HL-60/S4 (cell line): ENCODE measurements around the gene LAMC3.
"Not testable (repeated sequence)": the region's sequence is repeated elsewhere in the genome, so short reads cannot be mapped to it uniquely, and the experiment has no call there.

Experiments
- in situ Hi-C: fragments of 300-500 bp; cut with MboI; formaldehyde crosslinking; loops from 2 replicates; pipeline ENCODE4 v1.14.3; 2022; ENCODE audit warnings: low sequenced_read_pairs

LAMC3 gene

DNA sequence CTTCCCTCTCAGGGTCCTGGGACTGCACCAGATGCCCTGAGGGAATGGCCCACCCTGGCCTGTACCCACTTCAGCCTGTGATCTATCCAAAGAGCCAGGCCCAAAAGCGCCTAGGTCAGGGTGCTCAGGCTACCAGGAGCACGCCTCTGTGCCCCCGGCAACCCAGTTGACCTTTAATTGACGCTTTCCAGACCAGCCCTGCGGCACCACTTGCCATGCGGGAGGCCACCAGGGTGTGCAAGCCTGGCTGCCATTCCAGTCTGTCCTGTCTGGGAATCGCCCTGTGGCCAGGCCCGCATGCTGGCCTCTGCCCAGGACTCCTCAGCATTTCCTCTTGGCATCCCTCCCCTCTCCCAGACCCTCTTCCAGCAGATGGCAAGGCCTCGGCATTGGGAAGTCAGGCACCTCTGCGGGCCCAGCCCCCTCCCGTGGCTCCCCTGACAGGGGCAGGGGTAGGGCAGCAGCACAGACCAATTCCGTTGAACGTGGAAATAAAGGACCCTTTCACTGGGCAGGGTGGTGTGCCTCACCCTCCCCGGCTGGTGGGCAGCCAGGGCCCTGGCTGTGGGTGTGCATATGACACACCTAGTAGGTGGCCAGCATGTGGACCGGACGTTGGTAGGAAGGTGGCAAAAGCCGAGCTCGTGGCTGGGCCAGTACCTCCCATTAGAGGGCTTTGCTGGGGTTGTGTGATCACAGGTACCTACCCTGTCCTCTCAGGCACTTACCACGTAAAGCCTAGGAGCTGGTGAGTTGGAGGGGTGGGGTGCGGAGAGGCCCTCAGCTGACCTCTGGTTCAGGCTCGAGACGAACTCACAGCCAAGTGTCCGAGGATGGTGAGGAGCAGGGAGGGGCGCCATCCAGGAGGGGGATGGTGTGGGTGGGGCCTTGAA is 83.8 kb downstream of the LAMC3 start:
- in situ Hi-C loops, result no loop called here

DNA sequence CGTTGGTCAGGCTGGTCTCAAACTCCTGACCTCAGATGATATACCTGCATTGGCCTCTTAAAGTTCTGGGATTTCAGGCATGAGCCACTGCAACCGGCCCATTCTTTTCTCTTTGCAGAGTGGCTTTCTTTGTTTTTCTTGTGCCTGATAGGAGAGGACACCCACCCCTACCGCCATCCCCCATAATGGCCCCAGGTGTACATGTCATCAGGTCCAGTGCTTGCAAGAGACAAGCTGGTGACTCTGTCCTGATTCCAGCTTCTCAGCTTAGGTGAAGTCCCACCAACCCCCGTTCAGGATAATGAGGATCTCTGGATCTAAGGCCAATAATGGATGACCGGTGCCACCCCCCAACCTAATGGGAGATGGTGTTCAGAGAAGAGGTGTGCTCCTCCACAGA is 85.0 kb downstream of the LAMC3 start:
- in situ Hi-C loops, result no loop called here

GRCh38 chr9:131094622-131095021 is 85.6 kb downstream of the LAMC3 start:
- in situ Hi-C loops, result no loop called here

DNA sequence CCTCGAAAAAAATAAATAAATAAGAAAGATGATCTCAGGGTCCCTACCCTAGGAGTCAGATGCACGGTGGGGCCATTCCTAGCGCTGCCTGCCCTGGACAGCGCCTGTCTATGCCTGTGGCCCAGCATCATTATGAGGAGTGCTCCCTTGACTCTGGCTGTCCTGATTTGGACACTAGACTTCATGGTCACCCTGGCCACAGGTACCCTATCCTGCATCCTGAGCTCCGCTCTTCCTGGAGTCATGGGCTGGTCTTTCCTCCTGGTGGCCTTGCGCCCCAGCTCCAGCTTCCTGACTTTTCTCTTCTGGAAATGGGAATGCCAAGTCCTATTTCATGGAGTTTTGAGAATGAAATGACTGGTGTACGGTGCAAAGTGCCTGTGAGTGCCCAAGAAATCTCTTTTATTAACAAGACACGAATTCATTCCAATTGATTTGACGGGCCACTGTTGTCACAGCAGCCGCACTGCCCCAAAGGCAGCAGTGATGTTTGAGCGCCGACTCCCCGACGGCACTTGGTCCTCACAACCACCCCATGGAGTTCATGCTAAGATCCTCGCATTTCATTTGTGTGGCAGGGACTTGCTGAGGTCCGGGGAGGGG is 86.8 kb downstream of the LAMC3 start:
- in situ Hi-C loops, result no loop called here

DNA sequence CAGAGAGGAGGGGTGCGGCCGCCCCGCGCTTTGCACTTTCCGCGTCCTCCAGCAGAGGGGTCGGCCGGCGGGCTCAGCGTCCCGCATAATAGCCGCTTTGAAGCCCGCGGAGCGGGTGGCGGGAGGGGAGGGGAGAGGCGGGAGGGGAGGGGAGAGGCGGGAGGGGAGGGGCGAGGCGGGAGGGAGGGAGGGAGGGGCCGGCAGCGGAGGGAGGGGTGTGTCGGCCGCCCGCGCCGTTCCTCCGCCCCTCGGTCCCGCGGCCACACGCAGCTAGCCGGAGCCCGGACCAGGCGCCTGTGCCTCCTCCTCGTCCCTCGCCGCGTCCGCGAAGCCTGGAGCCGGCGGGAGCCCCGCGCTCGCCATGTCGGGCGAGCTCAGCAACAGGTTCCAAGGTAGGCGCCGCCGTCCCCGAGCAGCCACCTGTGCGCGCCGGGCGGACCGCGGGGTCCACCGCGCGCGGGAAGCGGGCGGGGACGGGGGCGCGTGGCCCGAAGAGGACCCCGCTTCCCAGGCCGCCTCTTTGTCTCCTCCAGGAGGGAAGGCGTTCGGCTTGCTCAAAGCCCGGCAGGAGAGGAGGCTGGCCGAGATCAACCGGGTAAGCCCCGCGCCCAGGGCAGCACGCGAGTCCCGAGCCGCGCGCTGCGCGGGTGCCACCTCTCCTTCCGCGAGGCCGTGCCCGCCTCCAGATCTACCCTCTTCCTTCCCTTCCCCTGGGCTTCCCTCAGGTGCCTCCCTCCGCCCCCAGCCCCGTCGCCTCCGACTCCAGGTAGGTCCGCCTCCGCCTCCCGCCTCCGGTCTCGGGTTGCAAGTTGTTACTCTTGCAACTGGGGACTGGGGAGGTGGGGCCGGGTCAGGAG is 87.5 kb downstream of the LAMC3 start, which contains the start of gene AIF1L:
AIF1L (plus strand) TSS at position 263 of the 857 bp plus-strand sequence; CDS start at position 362, 99 bp downstream.
- in situ Hi-C loops, result no loop called here

DNA sequence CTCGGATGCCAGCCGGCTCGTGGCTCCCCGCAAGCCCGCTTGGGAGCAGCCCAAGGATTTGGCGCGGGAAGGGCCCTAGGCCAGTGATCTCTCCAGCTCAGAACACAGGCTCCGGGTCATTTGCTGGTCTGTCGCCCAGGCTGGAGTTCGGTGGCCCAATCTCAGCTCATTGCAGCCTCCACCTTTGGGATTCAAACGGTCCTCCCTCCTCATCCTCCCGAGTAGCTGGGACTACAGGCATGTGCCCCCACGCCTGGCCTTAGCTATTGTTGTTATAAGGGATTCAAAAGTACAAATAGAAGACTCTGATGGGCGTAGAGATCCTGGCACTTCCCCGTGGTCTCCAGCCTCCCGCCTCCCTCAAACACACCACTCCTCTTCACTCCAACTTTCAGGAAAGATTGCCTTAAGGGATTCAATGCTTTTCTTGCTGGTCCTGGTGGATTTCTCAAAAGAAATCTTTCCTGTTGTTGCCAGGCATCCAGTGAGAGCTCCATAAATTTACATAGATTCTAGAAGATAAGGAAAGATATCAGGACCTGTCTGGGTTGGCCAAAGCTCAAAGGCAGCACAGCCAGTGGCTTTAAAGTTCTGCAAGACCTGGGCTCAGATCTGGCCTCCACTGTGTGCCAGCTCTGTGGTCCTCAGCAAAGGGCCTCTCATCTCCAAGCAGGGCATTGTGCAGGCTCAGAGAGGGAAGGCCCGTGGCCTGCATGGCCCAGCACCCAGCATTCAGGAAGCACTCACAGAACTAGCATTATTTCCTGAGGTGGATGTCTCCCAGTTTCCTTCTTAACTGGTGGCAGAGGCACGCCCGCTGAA is 88.4 kb downstream of the LAMC3 start:
- in situ Hi-C loops, result no loop called here

DNA sequence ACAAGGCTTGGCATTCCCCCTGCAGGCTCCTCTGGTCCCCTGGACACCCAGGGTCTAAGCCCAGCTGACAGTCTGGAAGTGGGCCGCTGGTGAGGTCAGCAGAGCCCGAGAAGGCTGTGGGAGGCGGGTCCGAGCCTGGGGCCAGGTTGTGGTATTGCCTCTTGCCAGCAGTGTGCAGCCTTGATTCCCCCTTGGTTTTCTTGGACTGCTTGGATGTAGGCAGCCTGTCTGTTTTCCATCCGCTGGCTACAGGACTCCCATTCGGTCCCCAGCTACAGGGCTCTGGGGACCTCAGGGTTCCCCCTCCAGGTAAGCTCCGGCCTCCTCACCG is 88.9 kb downstream of the LAMC3 start:
- in situ Hi-C loops, result no loop called here

DNA sequence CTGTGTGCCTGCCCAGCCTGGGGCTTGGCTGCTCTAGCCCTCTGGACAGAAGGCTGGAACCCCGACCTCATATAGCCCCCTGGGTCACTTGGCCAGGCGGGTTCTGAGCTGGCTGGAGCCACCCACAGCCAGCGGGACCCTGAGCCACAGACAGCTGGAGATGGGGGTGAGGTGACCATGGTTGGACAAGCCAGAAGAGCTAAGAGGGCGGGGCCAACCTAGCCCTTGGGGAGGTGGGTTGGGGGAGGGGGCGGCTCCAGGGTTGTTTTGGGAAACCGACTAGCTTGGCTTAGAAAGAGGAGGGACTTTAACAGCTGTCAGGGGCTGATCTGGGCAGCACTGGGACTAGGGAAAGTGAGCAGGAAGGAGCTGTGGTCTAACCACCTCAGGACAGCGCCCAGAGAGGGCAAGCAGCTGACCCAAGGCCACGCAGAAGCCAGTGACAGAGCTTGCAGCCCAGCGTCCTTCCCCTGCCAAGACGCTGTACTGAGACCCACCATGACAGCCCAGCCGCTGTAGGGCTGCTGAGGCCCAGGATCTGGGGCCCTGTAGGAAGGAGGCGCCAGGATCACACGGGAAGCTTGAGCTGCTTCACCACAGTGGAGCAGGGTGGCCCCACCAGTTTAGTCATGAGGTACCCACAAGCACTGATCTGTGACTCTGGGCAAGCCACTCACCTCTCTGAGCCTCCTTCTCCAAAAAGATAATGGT is 89.6 kb downstream of the LAMC3 start:
- in situ Hi-C loops, result no loop called here

GRCh38 chr9:131099102-131099606 is 90.2 kb downstream of the LAMC3 start:
- in situ Hi-C loops, result no loop called here

GRCh38 chr9:131099845-131100244 is 90.9 kb downstream of the LAMC3 start:
- in situ Hi-C loops, result not testable (repeated sequence)

GRCh38 chr9:131100445-131100844 is 91.5 kb downstream of the LAMC3 start:
- in situ Hi-C loops, result no loop called here

DNA sequence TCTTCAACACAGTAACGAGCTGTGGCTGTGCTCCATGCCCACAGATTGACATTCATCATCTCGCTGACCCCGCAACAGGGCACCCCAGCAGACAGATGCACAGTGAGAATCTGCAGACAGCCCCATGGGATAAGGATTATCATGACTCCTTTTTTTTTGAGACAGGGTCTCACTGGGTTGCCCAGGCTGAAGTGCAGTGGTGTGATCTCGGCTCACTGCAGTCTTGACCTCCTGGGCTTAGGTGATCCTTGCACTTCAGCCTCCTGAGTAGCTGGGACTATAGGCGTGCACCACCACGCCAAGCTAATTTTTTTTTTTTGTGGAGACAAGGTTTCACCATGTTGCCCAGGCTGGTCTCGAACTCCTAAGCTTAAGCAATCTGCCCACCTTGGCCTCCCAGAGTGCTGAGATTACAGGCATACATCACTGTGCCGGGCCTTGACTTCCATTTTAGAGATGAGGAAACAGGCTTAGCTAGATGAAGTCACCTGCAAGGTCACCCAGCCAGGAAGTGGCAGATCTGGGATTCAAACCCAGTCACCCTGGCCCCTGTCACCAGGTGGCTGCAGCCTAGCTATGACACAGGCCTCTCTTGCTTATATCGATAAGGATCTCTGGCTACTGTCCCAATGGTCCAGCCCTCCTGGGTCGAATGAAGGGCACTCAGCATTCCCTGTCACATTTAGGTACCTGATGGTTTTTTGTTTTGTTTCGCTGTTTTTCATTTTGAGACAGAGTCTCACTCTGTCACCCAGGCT is 92.4 kb downstream of the LAMC3 start:
- in situ Hi-C loops, result no loop called here

DNA sequence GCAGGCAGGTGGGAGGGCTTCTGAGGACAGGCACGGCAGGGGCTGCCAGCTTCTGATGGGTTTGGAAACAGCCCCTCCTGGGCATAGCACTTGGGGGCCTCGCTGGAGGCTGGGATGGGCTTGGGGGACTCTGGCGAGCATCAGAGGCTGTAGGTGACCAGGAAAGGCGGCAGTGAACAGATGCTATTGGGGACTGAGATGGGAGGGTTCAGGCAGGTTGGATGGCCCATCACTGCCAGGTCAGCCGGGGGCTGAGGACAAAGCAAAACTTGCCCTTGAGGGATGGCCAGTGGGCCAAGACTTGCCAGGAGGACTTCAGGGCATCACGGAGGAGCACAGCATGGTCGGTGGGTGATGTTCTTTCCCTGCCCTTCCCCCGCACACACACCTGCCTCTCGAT is 94.0 kb downstream of the LAMC3 start:
- in situ Hi-C loops, result no loop called here

GRCh38 chr9:131103535-131103934 is 94.6 kb downstream of the LAMC3 start:
- in situ Hi-C loops, result no loop called here

- in situ Hi-C loops, result no loop called here
Measured at GRCh38 chr9:131104016-131104740, 95.2 kb downstream of the LAMC3 start.

GRCh38 chr9:131105952-131106351 is 97.0 kb downstream of the LAMC3 start:
- in situ Hi-C loops, result no loop called here

- in situ Hi-C loops, result no loop called here
Measured at GRCh38 chr9:131107760-131108159, 98.8 kb downstream of the LAMC3 start.

GRCh38 chr9:131111186-131111853 is 102.3 kb downstream of the LAMC3 start:
- in situ Hi-C loops, result no loop called here
